ENCODE data around the gene FRMD4A.

FRMD4A gene

DNA sequence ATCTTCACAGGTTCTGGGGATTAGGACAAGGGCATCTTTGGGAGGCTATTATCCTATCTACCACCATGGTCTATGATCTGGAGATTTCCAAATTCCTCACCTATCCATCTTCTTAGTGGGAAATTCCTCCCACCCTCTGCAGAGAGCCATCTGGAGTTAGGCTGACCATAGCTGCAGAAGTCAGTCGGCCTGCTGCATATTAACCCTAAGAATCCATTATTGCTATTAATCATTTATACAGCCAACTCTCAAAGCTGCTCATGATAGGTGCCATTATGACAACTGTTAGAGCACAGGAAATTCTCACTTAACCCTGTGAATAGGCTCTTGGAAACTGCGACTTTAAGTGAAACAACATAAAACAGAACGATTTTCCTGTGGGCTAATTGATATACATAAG is 60.4 kb downstream of the FRMD4A start:
- Histone ChIP-seq H3K4me1 (ENCODE audit: control insufficient read depth, insufficient read depth, low read length) (no peaks in the 10 kb centered on the region), H3K4me3 (ENCODE audit: insufficient read depth, low read depth, low read length) (no peak overlapping the region), H3K27ac (ENCODE audit: insufficient read depth, low read depth, low read length, poor library complexity, severe bottlenecking) (no peak overlapping the region), H3K27me3 (ENCODE audit: control insufficient read depth, insufficient read depth, low read length, poor library complexity, severe bottlenecking) (no peaks in the 10 kb centered on the region), H3K9me3 (ENCODE audit: control insufficient read depth, low read length) (no peaks in the 10 kb centered on the region), H3K36me3 (ENCODE audit: control insufficient read depth, insufficient read depth, low read length) (no peaks in the 10 kb centered on the region)
- WGBS, 2 experiments, result 87 to 91% methylated on average over 3 of the region's 3 CpGs

- no peak overlapping the region for H3K4me3 ChIP-seq (ENCODE audit: insufficient read depth, low read depth, low read length)
- H3K27ac ChIP-seq (ENCODE audit: insufficient read depth, low read depth, low read length, poor library complexity, severe bottlenecking), result no peak overlapping the region
- H3K27me3 ChIP-seq (ENCODE audit: control insufficient read depth, insufficient read depth, low read length, poor library complexity, severe bottlenecking), result no peaks in the 10 kb centered on the region
- H3K9me3 ChIP-seq (ENCODE audit: control insufficient read depth, low read length), result no peaks in the 10 kb centered on the region
- 85 to 89% methylated on average over 4 of the region's 4 CpGs for WGBS, 2 experiments
- no peaks in the 10 kb centered on the region for H3K36me3 ChIP-seq (ENCODE audit: control insufficient read depth, insufficient read depth, low read length)
- H3K4me1 ChIP-seq (ENCODE audit: control insufficient read depth, insufficient read depth, low read length), result peaks cover 27% of the 10 kb centered on the region
Observed at GRCh38 chr10:14265709-14266108, 65.0 kb downstream of the FRMD4A start.

DNA sequence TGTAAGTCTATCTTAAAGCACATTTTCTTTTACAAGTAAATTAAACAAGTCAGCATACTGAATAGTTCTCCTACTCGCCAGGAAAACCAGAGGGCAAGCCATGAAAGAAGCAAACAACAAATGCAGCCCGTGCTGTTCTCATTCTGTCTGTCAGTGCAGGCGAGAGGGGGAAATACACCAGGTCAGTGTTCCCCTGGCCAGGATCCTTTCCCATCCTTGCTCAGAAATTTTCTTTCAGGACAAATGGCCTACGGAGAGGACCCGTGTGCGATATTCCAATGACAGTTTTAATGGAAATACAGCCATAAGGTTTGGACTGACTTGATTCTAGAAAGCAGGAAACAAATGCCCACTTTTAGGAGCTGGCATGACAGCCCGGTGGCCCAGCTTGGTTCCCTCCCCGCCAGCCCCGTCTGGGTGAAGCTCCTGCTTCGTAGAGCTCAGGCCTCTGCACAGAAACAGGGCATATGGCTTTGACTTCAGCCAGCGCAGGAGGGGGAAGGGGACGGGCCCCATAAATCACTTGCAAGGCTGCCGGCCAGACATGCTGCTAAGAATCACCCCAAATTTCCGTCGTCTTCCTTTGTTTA is 67.8 kb downstream of the FRMD4A start:
- Histone ChIP-seq H3K4me1 (ENCODE audit: control insufficient read depth, insufficient read depth, low read length) (peaks cover 31% of the 10 kb centered on the region), H3K4me3 (ENCODE audit: insufficient read depth, low read depth, low read length) (no peak overlapping the region), H3K36me3 (ENCODE audit: control insufficient read depth, insufficient read depth, low read length) (no peaks in the 10 kb centered on the region), H3K9me3 (ENCODE audit: control insufficient read depth, low read length) (no peaks in the 10 kb centered on the region), H3K27me3 (ENCODE audit: control insufficient read depth, insufficient read depth, low read length, poor library complexity, severe bottlenecking) (no peaks in the 10 kb centered on the region), H3K27ac (ENCODE audit: insufficient read depth, low read depth, low read length, poor library complexity, severe bottlenecking) (no peak overlapping the region)
- 90 to 91% methylated on average over 15 of the region's 15 CpGs for WGBS, 2 experiments

GRCh38 chr10:14261336-14261735 is 69.4 kb downstream of the FRMD4A start:
- Histone ChIP-seq H3K4me1 (ENCODE audit: control insufficient read depth, insufficient read depth, low read length) (peaks cover 31% of the 10 kb centered on the region), H3K27ac (ENCODE audit: insufficient read depth, low read depth, low read length, poor library complexity, severe bottlenecking) (no peak overlapping the region), H3K9me3 (ENCODE audit: control insufficient read depth, low read length) (no peaks in the 10 kb centered on the region), H3K27me3 (ENCODE audit: control insufficient read depth, insufficient read depth, low read length, poor library complexity, severe bottlenecking) (no peaks in the 10 kb centered on the region), H3K4me3 (ENCODE audit: insufficient read depth, low read depth, low read length) (no peak overlapping the region), H3K36me3 (ENCODE audit: control insufficient read depth, insufficient read depth, low read length) (no peaks in the 10 kb centered on the region)
- WGBS, 2 experiments, result 97 to 98% methylated on average over 2 of the region's 2 CpGs

GRCh38 chr10:14259696-14260566 is 70.8 kb downstream of the FRMD4A start:
- H3K27me3 ChIP-seq (ENCODE audit: control insufficient read depth, insufficient read depth, low read length, poor library complexity, severe bottlenecking), result no peaks in the 10 kb centered on the region
- H3K4me3 ChIP-seq (ENCODE audit: insufficient read depth, low read depth, low read length), result no peak overlapping the region
- WGBS, 2 experiments, result 80 to 82% methylated on average over 6 to 7 of the region's 7 CpGs
- H3K4me1 ChIP-seq (ENCODE audit: control insufficient read depth, insufficient read depth, low read length), result peaks cover 34% of the 10 kb centered on the region
- H3K9me3 ChIP-seq (ENCODE audit: control insufficient read depth, low read length), result no peaks in the 10 kb centered on the region
- no peaks in the 10 kb centered on the region for H3K36me3 ChIP-seq (ENCODE audit: control insufficient read depth, insufficient read depth, low read length)
- H3K27ac ChIP-seq (ENCODE audit: insufficient read depth, low read depth, low read length, poor library complexity, severe bottlenecking), result peak overlapping the region; percentile 90

GRCh38 chr10:14254368-14254767 is 76.4 kb downstream of the FRMD4A start:
- no peaks in the 10 kb centered on the region for H3K36me3 ChIP-seq (ENCODE audit: control insufficient read depth, insufficient read depth, low read length)
- H3K27ac ChIP-seq (ENCODE audit: insufficient read depth, low read depth, low read length, poor library complexity, severe bottlenecking), result no peak overlapping the region
- 85 to 93% methylated on average over 1 to 2 of the region's 2 CpGs for WGBS, 2 experiments
- no peaks in the 10 kb centered on the region for H3K27me3 ChIP-seq (ENCODE audit: control insufficient read depth, insufficient read depth, low read length, poor library complexity, severe bottlenecking)
- H3K4me1 ChIP-seq (ENCODE audit: control insufficient read depth, insufficient read depth, low read length), result peaks cover 6% of the 10 kb centered on the region
- no peak overlapping the region for H3K4me3 ChIP-seq (ENCODE audit: insufficient read depth, low read depth, low read length)
- H3K9me3 ChIP-seq (ENCODE audit: control insufficient read depth, low read length), result no peaks in the 10 kb centered on the region

GRCh38 chr10:14253711-14254110 is 77.0 kb downstream of the FRMD4A start:
- Histone ChIP-seq H3K36me3 (ENCODE audit: control insufficient read depth, insufficient read depth, low read length) (no peaks in the 10 kb centered on the region), H3K4me3 (ENCODE audit: insufficient read depth, low read depth, low read length) (no peak overlapping the region), H3K27ac (ENCODE audit: insufficient read depth, low read depth, low read length, poor library complexity, severe bottlenecking) (no peak overlapping the region), H3K27me3 (ENCODE audit: control insufficient read depth, insufficient read depth, low read length, poor library complexity, severe bottlenecking) (no peaks in the 10 kb centered on the region), H3K4me1 (ENCODE audit: control insufficient read depth, insufficient read depth, low read length) (peaks cover 6% of the 10 kb centered on the region), H3K9me3 (ENCODE audit: control insufficient read depth, low read length) (no peaks in the 10 kb centered on the region)
- 90 to 93% methylated on average over 5 of the region's 5 CpGs for WGBS, 2 experiments

GRCh38 chr10:14253079-14253478 is 77.6 kb downstream of the FRMD4A start:
- no peaks in the 10 kb centered on the region for H3K27me3 ChIP-seq (ENCODE audit: control insufficient read depth, insufficient read depth, low read length, poor library complexity, severe bottlenecking)
- no peaks in the 10 kb centered on the region for H3K36me3 ChIP-seq (ENCODE audit: control insufficient read depth, insufficient read depth, low read length)
- peaks cover 6% of the 10 kb centered on the region for H3K4me1 ChIP-seq (ENCODE audit: control insufficient read depth, insufficient read depth, low read length)
- no peak overlapping the region for H3K27ac ChIP-seq (ENCODE audit: insufficient read depth, low read depth, low read length, poor library complexity, severe bottlenecking)
- no peaks in the 10 kb centered on the region for H3K9me3 ChIP-seq (ENCODE audit: control insufficient read depth, low read length)
- H3K4me3 ChIP-seq (ENCODE audit: insufficient read depth, low read depth, low read length), result no peak overlapping the region
- WGBS, 2 experiments, result 96 to 100% methylated on average over 3 of the region's 3 CpGs

DNA sequence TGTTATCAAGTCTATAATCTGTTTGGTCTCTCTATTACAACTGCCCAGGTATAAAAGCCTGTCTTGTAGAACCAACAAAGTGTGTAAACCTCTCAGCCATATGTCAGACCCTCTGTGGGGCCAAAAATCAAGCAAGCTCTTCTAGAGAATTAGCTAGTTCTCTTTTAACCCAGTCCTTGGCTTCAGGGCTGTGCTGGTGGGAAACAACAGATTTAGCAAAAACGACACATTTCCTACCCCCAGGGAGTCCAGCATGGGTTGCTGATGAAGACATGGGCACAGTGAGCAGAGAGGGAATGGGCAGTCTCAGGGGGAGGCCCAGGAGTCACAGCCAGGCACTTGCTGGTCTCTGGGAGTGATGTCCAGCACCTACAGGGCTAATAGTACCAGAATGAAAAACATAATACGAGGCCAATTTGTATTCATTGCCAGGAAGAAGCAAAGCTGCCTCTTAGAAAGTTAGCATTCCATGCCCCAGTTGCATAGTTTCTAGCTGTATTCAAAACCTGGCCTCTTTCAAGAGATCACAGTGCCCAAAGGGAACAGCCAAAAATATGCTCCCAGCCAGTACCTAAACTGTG is 80.1 kb downstream of the FRMD4A start:
- Histone ChIP-seq H3K9me3 (ENCODE audit: control insufficient read depth, low read length) (no peaks in the 10 kb centered on the region), H3K27me3 (ENCODE audit: control insufficient read depth, insufficient read depth, low read length, poor library complexity, severe bottlenecking) (no peaks in the 10 kb centered on the region), H3K4me1 (ENCODE audit: control insufficient read depth, insufficient read depth, low read length) (peaks cover 6% of the 10 kb centered on the region), H3K4me3 (ENCODE audit: insufficient read depth, low read depth, low read length) (no peak overlapping the region), H3K36me3 (ENCODE audit: control insufficient read depth, insufficient read depth, low read length) (no peaks in the 10 kb centered on the region), H3K27ac (ENCODE audit: insufficient read depth, low read depth, low read length, poor library complexity, severe bottlenecking) (no peak overlapping the region)
- WGBS, 2 experiments, result 95 to 99% methylated on average over 2 of the region's 2 CpGs

DNA sequence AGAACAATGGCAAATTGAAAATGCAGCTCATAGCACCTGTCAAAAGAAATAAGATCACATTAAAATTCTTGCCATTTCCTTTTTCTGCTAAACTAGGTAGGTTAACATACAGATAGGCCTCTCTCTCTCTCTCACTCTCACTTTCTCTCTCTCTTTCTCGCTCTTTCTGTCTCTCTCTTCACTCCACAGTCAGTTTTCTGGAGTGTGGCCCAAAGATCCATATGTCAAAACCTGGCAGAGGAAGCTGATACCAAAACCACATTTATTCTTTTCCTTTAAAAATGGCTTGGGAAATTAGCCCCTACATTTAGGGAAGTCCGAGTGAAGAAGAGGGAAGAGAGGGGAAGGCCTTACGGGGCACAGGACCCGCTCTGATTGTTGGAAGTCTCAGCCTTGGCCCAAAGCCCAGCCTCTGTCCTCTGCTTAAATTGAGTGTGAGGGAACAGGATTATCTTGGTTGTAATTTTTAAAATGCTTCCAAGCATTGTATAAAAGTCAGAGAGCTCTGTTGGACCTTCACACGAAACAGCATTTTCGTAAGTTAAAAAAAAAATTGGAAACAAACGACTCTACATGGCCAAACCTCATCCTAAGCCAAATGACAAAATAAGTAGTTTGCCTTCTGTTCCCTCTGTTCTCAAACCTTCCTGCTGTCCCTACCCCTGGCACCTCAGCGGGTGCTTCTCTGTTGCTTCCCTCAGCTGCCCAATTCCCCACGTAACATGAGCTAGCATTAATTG is 83.2 kb downstream of the FRMD4A start:
- H3K4me3 ChIP-seq (ENCODE audit: insufficient read depth, low read depth, low read length), result no peak overlapping the region
- H3K4me1 ChIP-seq (ENCODE audit: control insufficient read depth, insufficient read depth, low read length), result no peaks in the 10 kb centered on the region
- H3K27me3 ChIP-seq (ENCODE audit: control insufficient read depth, insufficient read depth, low read length, poor library complexity, severe bottlenecking), result no peaks in the 10 kb centered on the region
- no peaks in the 10 kb centered on the region for H3K36me3 ChIP-seq (ENCODE audit: control insufficient read depth, insufficient read depth, low read length)
- no peak overlapping the region for H3K27ac ChIP-seq (ENCODE audit: insufficient read depth, low read depth, low read length, poor library complexity, severe bottlenecking)
- H3K9me3 ChIP-seq (ENCODE audit: control insufficient read depth, low read length), result no peaks in the 10 kb centered on the region
- 91 to 92% methylated on average over 9 of the region's 9 CpGs for WGBS, 2 experiments
